GM12872 (cell line): Measurements from ENCODE around the gene RALA.

Experiments used
- CTCF ChIP-seq: IDR thresholded peaks from 3 replicates; pipeline ENCODE4 v1.5.1; 2011; ENCODE audit warnings: low read depth, mild to moderate bottlenecking, low read length, moderate library complexity; ENCODE audit not compliant: insufficient read depth

RALA gene

GRCh38 chr7:39633563-39634477 lies 10.4 kb downstream of the RALA start:
- no peak for TF ChIP-seq CTCF

- no peak for TF ChIP-seq CTCF
These were observed 11.1 kb downstream of the RALA start for GRCh38 chr7:39634478-39634805.

DNA sequence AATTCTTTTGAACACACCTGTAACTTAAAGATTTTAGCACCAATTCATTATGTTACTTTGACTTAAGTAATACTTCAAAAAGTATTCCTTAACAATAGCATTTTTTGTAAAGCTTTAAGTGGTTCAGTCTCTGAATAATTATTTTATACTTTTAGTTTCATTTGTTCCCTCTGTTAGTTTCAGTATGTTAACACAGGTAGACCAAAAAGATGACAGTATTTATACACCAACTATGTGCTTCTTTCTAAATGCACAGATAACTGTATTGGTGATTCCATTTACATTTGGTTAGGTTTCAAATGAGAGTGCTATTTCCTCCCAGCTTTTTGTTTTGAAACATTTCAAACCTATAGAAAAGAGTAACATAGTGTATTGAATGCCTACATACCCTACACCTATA lies 14.0 kb downstream of the RALA start:
- TF ChIP-seq CTCF = no peak

DNA sequence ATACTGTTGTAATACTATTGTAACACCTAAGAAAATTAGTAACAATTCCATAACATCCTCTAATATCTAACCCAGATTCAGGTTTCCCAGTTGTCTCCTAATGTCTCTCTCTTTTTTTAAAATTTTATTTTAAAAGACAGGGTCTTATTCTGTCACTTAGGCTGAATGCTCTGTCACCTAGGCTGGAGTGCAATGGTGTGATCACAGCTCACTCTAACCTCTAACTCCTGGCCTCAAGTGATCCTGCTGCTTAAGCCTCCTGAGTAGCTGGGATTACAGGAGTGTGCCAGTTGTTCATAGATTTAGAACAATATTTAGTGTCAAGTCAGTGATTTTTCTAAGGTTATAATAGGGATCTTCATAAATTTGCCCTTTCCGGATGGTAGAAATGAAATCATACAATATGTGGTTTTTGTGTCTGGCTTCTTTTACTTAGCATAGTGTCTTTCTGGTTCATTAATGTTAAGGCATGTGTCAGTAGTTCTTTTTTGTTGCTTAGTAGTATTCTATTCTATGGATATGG lies 14.7 kb downstream of the RALA start:
- no peak for TF ChIP-seq CTCF

GRCh38 chr7:39642896-39643295 lies 19.5 kb downstream of the RALA start:
- TF ChIP-seq CTCF = no peak

DNA sequence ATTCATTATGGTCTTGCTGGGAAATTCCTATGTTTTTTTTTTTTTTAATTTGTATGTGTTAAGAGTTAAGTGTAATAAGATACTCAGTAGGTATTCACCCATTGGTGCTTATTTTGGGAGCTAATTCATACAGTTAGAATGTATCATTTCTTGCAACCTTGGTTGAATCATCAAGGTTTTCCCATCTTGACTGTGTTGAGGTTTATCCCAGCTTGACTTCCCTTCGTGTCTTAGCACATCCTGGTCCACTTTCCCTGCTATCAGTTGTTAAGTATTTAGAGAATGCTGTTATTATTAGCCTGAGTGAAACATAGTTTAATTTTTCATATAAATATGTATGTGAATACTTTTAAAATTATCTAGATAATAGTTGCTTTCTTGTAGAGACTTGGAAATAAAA lies 20.8 kb downstream of the RALA start:
- no peak for TF ChIP-seq CTCF

DNA sequence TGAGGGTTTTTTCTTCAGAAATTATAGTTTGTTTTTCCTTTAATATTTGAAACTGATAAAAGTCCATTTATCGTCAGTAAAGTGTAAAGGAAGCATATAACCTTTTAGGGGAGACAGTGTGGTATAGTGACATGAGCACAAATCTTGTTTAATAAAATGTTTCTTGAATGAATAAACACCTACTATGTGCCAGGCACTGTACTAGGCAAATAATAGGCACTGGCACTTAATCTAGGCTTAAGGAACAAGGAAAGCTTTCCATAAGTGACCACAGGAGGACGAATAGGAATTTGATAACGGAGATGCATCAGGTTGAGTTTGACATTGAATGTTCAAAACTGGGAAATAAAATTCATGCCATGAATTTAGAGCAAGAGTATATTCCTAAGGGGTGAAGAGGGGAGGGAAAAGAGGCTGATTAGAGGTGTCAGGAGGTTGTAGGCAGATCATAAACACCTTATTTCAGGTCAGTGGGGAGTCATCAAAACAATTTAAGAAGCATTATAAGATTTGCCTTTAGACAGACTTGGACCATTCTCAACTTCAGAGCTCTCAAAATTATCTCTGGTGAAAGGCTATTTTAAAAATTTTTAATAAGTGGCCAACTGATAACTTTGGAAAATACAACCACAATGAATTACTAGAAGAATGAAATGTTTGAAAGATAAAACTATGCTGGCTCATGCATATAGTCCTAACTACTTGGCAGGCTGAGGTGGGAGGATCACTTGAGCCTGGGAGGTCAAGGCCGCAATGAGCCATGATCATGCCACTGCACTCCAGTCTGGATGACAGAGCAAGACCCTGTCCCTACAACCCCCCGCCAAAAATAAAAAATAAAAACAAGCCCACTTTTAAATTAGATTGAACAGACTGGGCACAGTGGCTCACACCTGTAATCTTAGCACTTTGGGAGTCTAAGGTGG lies 22.4 kb downstream of the RALA start:
- TF ChIP-seq CTCF = no peak
